Naive thymus-derived CD4-positive, alpha-beta T cell (primary cell): ENCODE results near the gene KIF19. TPM values are rescaled to one million over a fixed set of nuclear protein-coding genes. Genes with fewer than 3 reads are reported as not detected.

Source experiments
- ATAC-seq: fragments of 150-1000 bp; cut with Tn5 transposase; 2 replicates; pipeline ENCODE4 v1.10.0; 2021; ENCODE audit warnings: mild to moderate bottlenecking, moderate library complexity
- CTCF ChIA-PET: fragments of 350-600 bp; sonication (Branson Sonifier 250); formaldehyde crosslinking; loops from one replicate; lab custom pipeline; 2021; ENCODE audit warnings: antibody characterized with exemption; lab: Charles Lee
- POLR2A ChIA-PET: fragments of 350-600 bp; sonication (Branson Sonifier 250); formaldehyde crosslinking; loops from one replicate; lab custom pipeline; 2021; ENCODE audit warnings: antibody characterized with exemption, inconsistent platforms; lab: Charles Lee
- DNase-seq, 9 donors: peaks; one replicate each; pipeline versions ENCODE4 v3.0.0 to v3.0.0-alpha.2; 2020 to 2022; ENCODE audit warnings: mixed read lengths in 1 of 9
- H3K27ac ChIP-seq: one replicate; pipeline ENCODE4 v1.7.0; 2013; ENCODE audit warnings: mild to moderate bottlenecking, low read depth, low read length, moderate library complexity
- H3K27me3 ChIP-seq, 2 donors: one replicate each; pipeline ENCODE4 v1.7.0; 2013; ENCODE audit warnings: low read length in 2 of 2, mild to moderate bottlenecking in 2 of 2, moderate library complexity in 2 of 2; ENCODE audit not compliant: control insufficient read depth in 2 of 2, insufficient read depth in 2 of 2
- H3K36me3 ChIP-seq, 3 experiments: 1 replicate in 2 of 3; 2 replicates in 1 of 3; pipeline ENCODE4 v1.7.0; 2013; ENCODE audit warnings: low read length in 3 of 3, mild to moderate bottlenecking in 3 of 3, moderate library complexity in 1 of 3; ENCODE audit not compliant: insufficient read depth in 3 of 3, control insufficient read depth in 2 of 3
- H3K4me1 ChIP-seq, 2 donors: one replicate each; pipeline ENCODE4 v1.7.0; 2013; ENCODE audit warnings: low read length in 2 of 2, mild to moderate bottlenecking in 2 of 2, moderate library complexity in 1 of 2; ENCODE audit not compliant: control insufficient read depth in 2 of 2, insufficient read depth in 2 of 2
- H3K4me3 ChIP-seq: 2 replicates; pipeline ENCODE4 v1.7.0; 2013; ENCODE audit warnings: mild to moderate bottlenecking, low read length
- H3K9me3 ChIP-seq, 3 experiments: 1 replicate in 2 of 3; 2 replicates in 1 of 3; pipeline ENCODE4 v1.7.0; 2013; ENCODE audit warnings: low read length in 3 of 3; ENCODE audit not compliant: control insufficient read depth in 2 of 3
- H3K27ac Mint-ChIP-seq, 9 donors: one replicate each; pipeline ENCODE4 v1.8.0; 2020 to 2022; ENCODE audit warnings: mixed read lengths in 9 of 9, mild to moderate bottlenecking in 8 of 9, moderate library complexity in 5 of 9, inconsistent platforms in 2 of 9
- H3K27me3 Mint-ChIP-seq, 5 donors: one replicate each; pipeline ENCODE4 v1.8.0; 2021 to 2022; ENCODE audit warnings: mixed read lengths in 5 of 5, mild to moderate bottlenecking in 1 of 5
- H3K36me3 Mint-ChIP-seq, 5 donors: one replicate each; pipeline ENCODE4 v1.8.0; 2020 to 2022; ENCODE audit warnings: mixed read lengths in 5 of 5, mild to moderate bottlenecking in 3 of 5, inconsistent platforms in 1 of 5
- H3K4me1 Mint-ChIP-seq, 7 donors: one replicate each; pipeline ENCODE4 v1.8.0; 2020 to 2022; ENCODE audit warnings: mixed read lengths in 7 of 7, mild to moderate bottlenecking in 3 of 7, inconsistent platforms in 1 of 7
- H3K4me3 Mint-ChIP-seq, 10 donors: one replicate each; pipeline ENCODE4 v1.8.0; 2020 to 2022; ENCODE audit warnings: mild to moderate bottlenecking in 10 of 10, mixed read lengths in 10 of 10, moderate library complexity in 6 of 10, inconsistent platforms in 2 of 10
- H3K9me3 Mint-ChIP-seq, 11 donors: one replicate each; pipeline ENCODE4 v1.8.0; 2020 to 2022; ENCODE audit warnings: mixed read lengths in 11 of 11, mild to moderate bottlenecking in 4 of 11, inconsistent platforms in 1 of 11, moderate library complexity in 1 of 11
- intact Hi-C, 2 donors: fragments of 100-400 bp; cut with micrococcal nuclease; formaldehyde crosslinking; loops; one replicate each; pipeline ENCODE4 v1.15.1; 2023
- polyA plus RNA-seq, 2 donors: library from polyadenylated mRNA; unstranded; fragments of 300-500 nt; fragmentation: Illumina TruSeq; gene quantifications; one replicate each; pipeline ENCODE4 v1.2.3, GENCODE V29; 2021
- total RNA-seq, 6 experiments: library from RNA in 5 of 6; stranded (reverse) in 5 of 6; gene quantifications; 1 replicate in 5 of 6; 2 replicates in 1 of 6; pipeline ENCODE4 v1.2.3 and lab custom pipeline; 2021 to 2026

KIF19 gene
- total and polyA plus RNA-seq, 7 experiments from 2014 or later: 0.34 to 1.2 (median 0.47) TPM; not detected in 3

GRCh38 chr17:74299226-74300009, 26.6 kb upstream of the KIF19 start:
- ATAC-seq (no peak), DNase-seq (no peak)
- no peaks in the 10 kb centered on the region for H3K36me3 ChIP-seq
- no peaks in the 10 kb centered on the region for H3K9me3 ChIP-seq
- peaks cover 0 to 26% (median 4%) of the 10 kb centered on the region in 7 donors for H3K4me1 Mint-ChIP-seq
- POLR2A ChIA-PET: interaction anchor here (0.5 kb wide), 1 partner anchor 88 kb away, joined by 3 read pairs; no protein-coding TSS in a partner anchor
- no peaks in the 10 kb centered on the region for H3K27me3 ChIP-seq
- H3K4me1 ChIP-seq: peaks cover 0 to 8% of the 10 kb centered on the region in 2 donors
- CTCF ChIA-PET: interaction anchor here (0.9 to 1.5 kb wide), 5 partner anchors 10 to 64 kb away, joined by 3 to 6 read pairs (median 3); no protein-coding TSS in a partner anchor
- peaks cover 0 to 4% (median 0%) of the 10 kb centered on the region in 5 donors for H3K36me3 Mint-ChIP-seq
- H3K27me3 Mint-ChIP-seq: peaks cover 0 to 9% (median 0%) of the 10 kb centered on the region in 5 donors
- H3K9me3 Mint-ChIP-seq: peaks cover 0 to 14% (median 0%) of the 10 kb centered on the region in 11 donors
- intact Hi-C loops: loop anchor here in 1 of 2 donors (10.0 kb wide), 2 partner anchors 155 to 195 kb away; no protein-coding TSS in a partner anchor
- no peak overlapping the region for H3K4me3 ChIP-seq
- H3K27ac ChIP-seq: no peak overlapping the region
- no peak overlapping the region for H3K27ac Mint-ChIP-seq
- no peak overlapping the region for H3K4me3 Mint-ChIP-seq

DNA sequence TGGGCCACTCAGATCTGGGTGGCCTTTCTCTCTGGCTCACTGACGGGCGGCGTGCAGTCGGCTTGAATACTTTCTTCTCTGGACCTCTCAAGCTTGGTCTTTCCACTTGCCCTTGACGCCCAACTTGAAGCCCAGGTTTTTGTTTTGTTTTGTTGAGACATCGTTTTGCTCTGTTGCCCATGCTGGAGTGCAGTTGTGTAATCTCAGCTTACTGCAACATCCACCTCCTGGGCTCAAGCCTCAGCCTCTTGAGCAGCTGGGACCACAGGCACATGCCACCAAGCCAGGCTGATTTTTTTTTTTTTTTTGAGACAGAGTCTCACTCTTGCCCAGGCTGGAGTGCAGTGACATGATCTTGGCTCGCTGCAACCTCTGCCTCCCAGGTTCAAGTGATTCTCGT, 22.7 kb upstream of the KIF19 start:
- no peak overlapping the region for H3K27ac Mint-ChIP-seq
- H3K4me1 Mint-ChIP-seq: peaks cover 0 to 21% (median 6%) of the 10 kb centered on the region in 7 donors
- intact Hi-C loops: loop anchor here in 1 of 2 donors (10.0 kb wide), 2 partner anchors 151 to 191 kb away; no protein-coding TSS in a partner anchor
- ATAC-seq (no peak), DNase-seq (no peak)
- peaks cover 0 to 9% (median 0%) of the 10 kb centered on the region in 5 donors for H3K27me3 Mint-ChIP-seq
- H3K4me3 Mint-ChIP-seq: no peak overlapping the region
- ChIA-PET CTCF (interaction anchor here (0.8 kb wide), 2 partner anchors 78 to 184 kb away, joined by 3 to 6 read pairs; no protein-coding TSS in a partner anchor), POLR2A (no interaction called here)
- H3K36me3 Mint-ChIP-seq: peaks cover 0 to 2% (median 0%) of the 10 kb centered on the region in 5 donors
- Histone ChIP-seq H3K27me3 (no peaks in the 10 kb centered on the region), H3K4me1 (peaks cover 0 to 4% of the 10 kb centered on the region in 2 donors), H3K36me3 (no peaks in the 10 kb centered on the region), H3K9me3 (no peaks in the 10 kb centered on the region), H3K4me3 (no peak overlapping the region), H3K27ac (no peak overlapping the region)
- peaks cover 0 to 4% (median 0%) of the 10 kb centered on the region in 11 donors for H3K9me3 Mint-ChIP-seq

DNA sequence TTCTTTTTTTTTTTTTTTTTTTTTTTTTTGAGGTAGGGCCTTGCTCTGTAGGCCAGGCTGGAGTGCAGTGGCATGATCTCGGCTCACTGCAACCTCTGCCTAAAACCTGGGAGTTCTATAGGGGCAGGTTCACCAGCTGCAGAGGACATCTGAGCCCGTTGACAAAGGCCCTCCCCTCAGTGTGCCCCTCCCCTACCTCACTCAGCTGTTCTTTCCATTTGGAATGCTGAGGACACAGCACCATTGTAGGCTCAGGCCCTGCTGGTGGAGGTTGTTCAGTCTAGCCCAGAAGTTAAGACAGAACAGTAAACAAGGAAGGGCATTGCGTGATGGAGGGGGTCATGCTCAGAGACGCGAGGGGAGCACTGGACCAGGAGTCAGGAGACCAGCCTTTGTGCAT, 21.8 kb upstream of the KIF19 start:
- Mint-ChIP-seq H3K27me3 (peaks cover 0 to 12% (median 0%) of the 10 kb centered on the region in 5 donors), H3K4me3 (no peak overlapping the region), H3K36me3 (peaks cover 0 to 2% (median 0%) of the 10 kb centered on the region in 5 donors), H3K4me1 (peaks cover 0 to 21% (median 6%) of the 10 kb centered on the region in 7 donors), H3K9me3 (peaks cover 0 to 3% (median 0%) of the 10 kb centered on the region in 11 donors), H3K27ac (peak overlapping the region in 1 of 9 donors; percentile 66)
- no peak overlapping the region for H3K27ac ChIP-seq
- no peaks in the 10 kb centered on the region for H3K9me3 ChIP-seq
- no peak overlapping the region for H3K4me3 ChIP-seq
- DNase-seq: no peak
- peaks cover 0 to 4% of the 10 kb centered on the region in 2 donors for H3K4me1 ChIP-seq
- no peaks in the 10 kb centered on the region for H3K36me3 ChIP-seq
- POLR2A ChIA-PET: no interaction called here
- intact Hi-C loops: loop anchor here in 1 of 2 donors (10.0 kb wide), 2 partner anchors 151 to 191 kb away; no protein-coding TSS in a partner anchor
- CTCF ChIA-PET: interaction anchor here (0.5 to 0.8 kb wide), 2 partner anchors 12 to 54 kb away, joined by 3 read pairs; no protein-coding TSS in a partner anchor
- no peaks in the 10 kb centered on the region for H3K27me3 ChIP-seq
- no peak for ATAC-seq

DNA sequence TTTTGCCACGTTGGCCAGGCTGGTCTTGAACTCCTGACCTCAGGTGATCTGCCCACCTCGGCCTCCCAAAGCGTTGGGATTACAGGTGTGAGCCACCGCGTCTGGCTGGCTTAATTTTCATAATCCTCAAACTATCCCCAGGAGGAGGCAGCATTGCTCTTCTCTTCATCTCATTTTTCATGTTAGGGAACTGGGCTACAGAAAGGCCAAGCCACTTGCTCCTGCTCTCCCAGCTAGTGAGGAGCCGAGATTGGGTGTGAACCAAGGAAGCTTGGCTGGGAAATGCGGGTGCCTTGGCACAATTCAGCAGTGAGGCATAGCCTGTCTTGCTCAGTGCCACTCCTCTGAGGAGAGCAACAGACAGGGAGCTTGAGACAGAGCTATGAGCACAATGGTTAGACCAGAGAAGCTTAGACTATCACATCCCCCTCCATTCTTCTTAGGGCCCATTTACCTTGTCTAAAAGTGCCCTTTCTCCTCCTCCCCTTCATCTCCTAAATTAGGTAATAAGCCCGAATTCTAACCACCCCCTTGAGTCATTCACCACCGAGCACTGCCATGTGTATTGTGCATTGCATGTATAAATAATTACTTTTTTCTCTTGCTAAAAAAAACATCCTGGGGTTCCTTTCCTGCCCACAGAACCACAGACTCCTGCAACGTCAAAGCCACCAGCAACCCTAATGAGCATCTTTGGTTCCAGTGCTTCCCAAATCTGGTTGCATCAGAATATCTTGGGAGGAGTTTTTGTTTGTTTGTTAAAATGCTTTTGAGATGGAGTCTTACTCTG, 20.0 kb upstream of the KIF19 start:
- Histone ChIP-seq H3K27me3 (no peaks in the 10 kb centered on the region), H3K4me3 (no peak overlapping the region), H3K4me1 (peaks cover 0 to 4% of the 10 kb centered on the region in 2 donors), H3K27ac (no peak overlapping the region), H3K36me3 (no peaks in the 10 kb centered on the region), H3K9me3 (no peaks in the 10 kb centered on the region)
- ChIA-PET POLR2A (interaction anchor here (0.6 kb wide), 1 partner anchor 17 kb away, joined by 5 read pairs; no protein-coding TSS in a partner anchor), CTCF (interaction anchor here (0.7 to 1.5 kb wide), 4 partner anchors 34 to 151 kb away, joined by 3 to 4 read pairs (median 3); no protein-coding TSS in a partner anchor)
- DNase-seq: no peak
- intact Hi-C loops: loop anchor here in 1 of 2 donors (10.0 kb wide), 2 partner anchors 149 to 189 kb away; no protein-coding TSS in a partner anchor
- no peak for ATAC-seq
- H3K36me3 Mint-ChIP-seq: peaks cover 0 to 2% (median 0%) of the 10 kb centered on the region in 5 donors
- H3K9me3 Mint-ChIP-seq: peaks cover 0 to 3% (median 0%) of the 10 kb centered on the region in 11 donors
- peaks cover 0 to 19% (median 6%) of the 10 kb centered on the region in 7 donors for H3K4me1 Mint-ChIP-seq
- no peak overlapping the region for H3K27ac Mint-ChIP-seq
- no peak overlapping the region for H3K4me3 Mint-ChIP-seq
- H3K27me3 Mint-ChIP-seq: peaks cover 0 to 8% (median 0%) of the 10 kb centered on the region in 5 donors

- POLR2A ChIA-PET: no interaction called here
- Histone ChIP-seq H3K27ac (no peak overlapping the region), H3K27me3 (no peaks in the 10 kb centered on the region), H3K4me1 (no peaks in the 10 kb centered on the region), H3K9me3 (peaks cover 0 to 6% (median 0%) of the 10 kb centered on the region in 3 experiments), H3K36me3 (no peaks in the 10 kb centered on the region), H3K4me3 (no peak overlapping the region)
- intact Hi-C loops: loop anchor here in 1 of 2 donors (10.0 kb wide), 2 partner anchors 147 to 187 kb away; no protein-coding TSS in a partner anchor
- Mint-ChIP-seq H3K4me1 (peaks cover 0 to 13% (median 5%) of the 10 kb centered on the region in 7 donors), H3K27ac (no peak overlapping the region), H3K9me3 (peaks cover 0 to 11% (median 5%) of the 10 kb centered on the region in 11 donors), H3K4me3 (no peak overlapping the region), H3K36me3 (peaks cover 0 to 7% (median 6%) of the 10 kb centered on the region in 5 donors), H3K27me3 (peaks cover 0 to 8% (median 0%) of the 10 kb centered on the region in 5 donors)
- CTCF ChIA-PET: no interaction called here
- no peak for ATAC-seq
- DNase-seq: no peak
Measured at GRCh38 chr17:74307984-74308773, 17.8 kb upstream of the KIF19 start.
